Colonic mucosa (tissue), 4 donors: ENCODE measurements around the gene CDRT4. TPM values are rescaled to one million over a fixed set of nuclear protein-coding genes. Genes with fewer than 3 reads are reported as not detected.

ENCODE experiments used
- DNase-seq: peaks from one replicate; pipeline ENCODE4 v3.0.0-alpha.2; 2020
- H3K27ac ChIP-seq: fragments of 200-600 bp; one replicate; pipeline ENCODE4 v1.8.0; 2021
- H3K27me3 ChIP-seq: fragments of 200-600 bp; one replicate; pipeline ENCODE4 v1.8.0; 2021
- H3K36me3 ChIP-seq: fragments of 200-600 bp; one replicate; pipeline ENCODE4 v1.8.0; 2021
- H3K4me1 ChIP-seq: fragments of 200-600 bp; one replicate; pipeline ENCODE4 v1.8.0; 2021; ENCODE audit warnings: mild to moderate bottlenecking
- H3K4me3 ChIP-seq: fragments of 200-600 bp; one replicate; pipeline ENCODE4 v1.8.0; 2021
- H3K9ac ChIP-seq, 2 donors: one replicate each; pipeline ENCODE4 v1.7.0; 2013; ENCODE audit warnings: control low read depth in 2 of 2, low read depth in 2 of 2, low read length in 2 of 2
- H3K9me3 ChIP-seq: fragments of 200-600 bp; one replicate; pipeline ENCODE4 v1.8.0; 2021
- intact Hi-C: fragments of 100-400 bp; cut with DNase I; formaldehyde crosslinking; loops from one replicate; pipeline ENCODE4 v1.14.1; 2022
- total RNA-seq, 2 donors: library from RNA; stranded (reverse); fragmentation: NEBNext Ultra II Directional in 1 of 2; extraction: Animal tissue kit (Norgen Biotek cat#: 25700) in 1 of 2; gene quantifications; one replicate each; pipeline ENCODE4 v1.2.1, GENCODE V29; 2021
- TF ChIP-seq, protein P1 (sequence below): fragments of 200-600 bp; IDR thresholded peaks from one replicate; pipeline ENCODE4 v1.8.0; 2022; ENCODE audit warnings: antibody characterized with exemption, mild to moderate bottlenecking
- donor health status: healthy.
- donor health status: DM: no; HTN: no; CAD: no.
- donor health status: DM: no; HTN: no; CAD: no.

Gene CDRT4
- total RNA-seq, 2 donors from 2014 or later, result 3.8 to 5.3 TPM

DNA sequence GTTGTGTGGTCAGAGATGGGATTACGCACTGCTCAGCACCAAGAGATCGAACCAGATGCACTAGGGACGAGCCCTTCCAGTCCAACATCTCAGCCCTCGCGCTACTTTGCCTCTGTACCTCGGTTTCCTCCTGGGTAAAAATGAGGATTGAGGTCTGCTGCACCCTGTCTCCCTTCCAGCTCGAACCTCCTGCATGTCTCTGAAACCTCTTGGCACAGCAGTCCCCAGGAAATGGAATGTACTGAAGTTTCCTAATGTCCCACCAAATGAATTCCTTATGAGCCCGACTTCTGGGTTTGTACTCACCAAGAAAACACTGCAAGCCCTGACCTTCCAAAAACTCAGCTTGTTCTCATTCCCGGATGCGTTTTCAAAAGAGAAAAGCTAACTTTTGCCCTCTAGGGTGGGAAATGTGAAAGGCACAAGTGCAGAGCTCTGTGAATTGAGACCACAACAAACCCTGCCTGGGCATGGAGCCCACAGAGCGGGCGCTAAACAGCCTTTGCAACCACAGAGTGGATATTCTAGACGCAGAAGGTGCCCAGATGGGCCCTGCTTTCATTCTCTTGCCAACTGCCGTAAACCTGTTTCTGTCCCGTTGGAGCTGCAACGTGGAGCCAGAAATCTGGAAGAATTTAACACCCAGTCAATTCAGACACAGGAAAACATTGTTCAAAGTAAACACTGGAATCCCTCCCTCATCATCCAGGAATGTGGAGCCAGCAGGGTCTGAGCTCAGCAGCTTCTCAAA, 10.3 kb downstream of the CDRT4 start:
- Histone ChIP-seq H3K27me3 (no peaks in the 10 kb centered on the region), H3K36me3 (no peaks in the 10 kb centered on the region), H3K4me3 (no peak overlapping the region), H3K27ac (peak overlapping the region; percentile 38), H3K9ac (no peak overlapping the region), H3K9me3 (no peaks in the 10 kb centered on the region), H3K4me1 (peaks cover 4% of the 10 kb centered on the region)
- intact Hi-C loops, result no loop called here
- TF ChIP-seq, protein P1, sequence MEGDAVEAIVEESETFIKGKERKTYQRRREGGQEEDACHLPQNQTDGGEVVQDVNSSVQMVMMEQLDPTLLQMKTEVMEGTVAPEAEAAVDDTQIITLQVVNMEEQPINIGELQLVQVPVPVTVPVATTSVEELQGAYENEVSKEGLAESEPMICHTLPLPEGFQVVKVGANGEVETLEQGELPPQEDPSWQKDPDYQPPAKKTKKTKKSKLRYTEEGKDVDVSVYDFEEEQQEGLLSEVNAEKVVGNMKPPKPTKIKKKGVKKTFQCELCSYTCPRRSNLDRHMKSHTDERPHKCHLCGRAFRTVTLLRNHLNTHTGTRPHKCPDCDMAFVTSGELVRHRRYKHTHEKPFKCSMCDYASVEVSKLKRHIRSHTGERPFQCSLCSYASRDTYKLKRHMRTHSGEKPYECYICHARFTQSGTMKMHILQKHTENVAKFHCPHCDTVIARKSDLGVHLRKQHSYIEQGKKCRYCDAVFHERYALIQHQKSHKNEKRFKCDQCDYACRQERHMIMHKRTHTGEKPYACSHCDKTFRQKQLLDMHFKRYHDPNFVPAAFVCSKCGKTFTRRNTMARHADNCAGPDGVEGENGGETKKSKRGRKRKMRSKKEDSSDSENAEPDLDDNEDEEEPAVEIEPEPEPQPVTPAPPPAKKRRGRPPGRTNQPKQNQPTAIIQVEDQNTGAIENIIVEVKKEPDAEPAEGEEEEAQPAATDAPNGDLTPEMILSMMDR, result no peak
- no peak for DNase-seq

DNA sequence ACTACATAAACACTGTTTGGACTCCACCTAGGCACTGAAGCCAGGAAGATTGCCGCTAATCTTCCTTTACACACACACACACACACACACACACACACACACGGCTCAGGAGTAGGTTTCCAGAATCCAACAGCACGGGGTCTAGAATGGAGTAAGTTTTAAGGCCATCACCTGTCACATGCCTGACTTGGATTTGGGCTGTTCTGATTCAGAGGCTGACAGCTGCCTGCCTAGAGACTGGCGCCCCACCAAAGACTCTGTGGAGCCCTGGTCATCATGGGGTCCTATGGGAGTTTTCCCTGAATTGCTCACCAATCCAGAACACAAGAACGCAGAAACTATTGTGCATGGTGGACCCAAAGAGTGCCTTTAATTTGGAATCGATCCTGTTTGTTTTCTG, 10.9 kb downstream of the CDRT4 start:
- no peaks in the 10 kb centered on the region for H3K9me3 ChIP-seq
- TF ChIP-seq, protein P1, result no peak
- H3K4me3 ChIP-seq, result no peak overlapping the region
- intact Hi-C loops, result no loop called here
- peaks cover 4% of the 10 kb centered on the region for H3K4me1 ChIP-seq
- no peak overlapping the region for H3K9ac ChIP-seq
- H3K27me3 ChIP-seq, result no peaks in the 10 kb centered on the region
- H3K36me3 ChIP-seq, result no peaks in the 10 kb centered on the region
- peak overlapping the region; percentile 38 for H3K27ac ChIP-seq
- no peak for DNase-seq

DNA sequence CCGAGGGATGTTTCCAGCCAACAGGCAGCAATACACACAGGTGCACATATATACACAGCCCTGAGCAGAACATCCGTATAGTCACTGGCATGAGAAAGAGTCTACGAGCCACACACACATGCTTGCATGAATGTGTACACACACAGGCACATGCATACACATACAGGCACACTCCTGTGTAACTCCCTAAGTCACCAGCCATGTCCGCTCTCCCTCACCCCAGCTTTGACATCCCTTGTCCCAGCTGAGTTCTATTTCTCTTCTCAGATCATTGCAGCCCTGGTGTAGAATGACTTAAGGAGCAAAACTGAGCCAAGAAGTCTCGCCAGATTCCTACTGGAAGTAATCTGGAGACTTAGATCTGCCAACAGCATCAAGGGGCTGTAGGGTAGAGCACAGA, 13.1 kb downstream of the CDRT4 start:
- TF ChIP-seq, protein P1, result no peak
- H3K27me3 ChIP-seq, result no peaks in the 10 kb centered on the region
- no peak overlapping the region for H3K4me3 ChIP-seq
- peaks cover 4% of the 10 kb centered on the region for H3K4me1 ChIP-seq
- no peaks in the 10 kb centered on the region for H3K9me3 ChIP-seq
- no peak for DNase-seq
- H3K27ac ChIP-seq, result peak overlapping the region; percentile 22
- intact Hi-C loops, result no loop called here
- H3K36me3 ChIP-seq, result no peaks in the 10 kb centered on the region
- no peak overlapping the region for H3K9ac ChIP-seq

DNA sequence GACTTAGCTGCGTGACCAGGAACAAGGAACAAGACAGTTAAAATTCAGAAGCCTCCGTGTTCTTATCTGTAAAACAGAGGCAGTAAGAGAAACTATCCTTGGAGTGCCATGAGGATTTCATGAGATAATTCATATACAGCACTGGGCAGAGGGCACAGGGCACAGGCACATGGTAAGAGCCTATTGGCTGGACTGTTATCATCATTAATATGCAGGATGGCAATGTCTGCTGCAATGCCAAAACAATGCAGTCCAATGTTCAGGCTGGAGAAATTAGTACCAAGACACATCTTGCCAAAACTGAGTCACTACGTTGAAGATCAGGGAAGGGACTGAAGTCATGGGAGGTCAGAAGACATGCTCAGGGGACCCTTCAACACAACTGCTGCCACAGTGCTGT, 13.6 kb downstream of the CDRT4 start:
- intact Hi-C loops, result no loop called here
- Histone ChIP-seq H3K9ac (no peak overlapping the region), H3K4me3 (no peak overlapping the region), H3K27ac (peak overlapping the region; percentile 22), H3K9me3 (no peaks in the 10 kb centered on the region), H3K27me3 (no peaks in the 10 kb centered on the region), H3K4me1 (peaks cover 4% of the 10 kb centered on the region), H3K36me3 (no peaks in the 10 kb centered on the region)
- TF ChIP-seq, protein P1, result no peak
- DNase-seq, result no peak

DNA sequence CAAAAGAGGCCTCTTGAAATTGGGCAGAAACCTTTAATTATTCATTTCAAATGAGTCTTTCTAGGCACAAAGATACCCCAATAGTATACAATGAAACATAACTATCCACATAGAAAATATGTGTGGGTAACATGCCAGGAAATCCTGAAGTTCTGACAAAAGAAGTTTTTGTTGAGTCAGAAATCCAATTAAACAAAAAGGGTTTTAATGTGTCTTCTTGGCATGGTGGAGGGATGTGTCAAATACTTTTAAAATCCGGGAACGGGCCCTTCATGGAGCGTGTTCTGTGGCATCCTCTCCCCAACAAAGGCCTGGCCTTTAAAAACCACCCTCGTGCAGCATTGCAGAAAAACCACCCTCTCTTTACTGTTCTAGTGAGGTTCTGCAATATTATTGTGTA, 14.2 kb downstream of the CDRT4 start:
- Histone ChIP-seq H3K9me3 (no peaks in the 10 kb centered on the region), H3K4me3 (no peak overlapping the region), H3K27me3 (no peaks in the 10 kb centered on the region), H3K9ac (no peak overlapping the region), H3K27ac (no peak overlapping the region), H3K4me1 (peaks cover 4% of the 10 kb centered on the region), H3K36me3 (no peaks in the 10 kb centered on the region)
- no peak for DNase-seq
- TF ChIP-seq, protein P1, result no peak
- intact Hi-C loops, result no loop called here
